Endothelial cell of umbilical vein (primary cell): ENCODE data around the gene MSH3. TPM values are rescaled to one million over a fixed set of nuclear protein-coding genes. Genes with fewer than 3 reads are reported as not detected.

Source experiments
- BruUV-seq: library from RNA; stranded (reverse); fragments of 400-500 nt; replicated peaks from 2 replicates; lab custom pipeline; 2021; lab: Mats Ljungman, UMichigan
- CTCF ChIA-PET: fragments of 300-600, 350-600 bp; sonication (Branson Sonifier 250); formaldehyde crosslinking; loops from one replicate; lab custom pipeline; 2021; ENCODE audit warnings: antibody characterized with exemption, inconsistent platforms; lab: Charles Lee
- POLR2A ChIA-PET: fragments of 300-600, 350-600 bp; sonication (Branson Sonifier 250); formaldehyde crosslinking; loops from one replicate; lab custom pipeline; 2021; ENCODE audit warnings: antibody characterized with exemption, inconsistent platforms; lab: Charles Lee
- DNase-seq: peaks from one replicate; pipeline ENCODE4 v3.0.0-alpha.2; 2011; ENCODE audit warnings: low read depth, low spot score
- FAIRE-seq: peaks from 2 replicates; lab custom pipeline; 2011; peaks lifted over from hg19 to GRCh38; lab: Jason Lieb, UNC
- H2AFZ ChIP-seq: 2 replicates; pipeline ENCODE4 v1.6.0; 2012; ENCODE audit warnings: low read depth, low read length, control low read depth, inconsistent platforms
- H3K27ac ChIP-seq: 2 replicates; pipeline ENCODE4 v1.5.1; 2011; ENCODE audit warnings: low read depth, mild to moderate bottlenecking, control low read depth, low read length, moderate library complexity; ENCODE audit not compliant: insufficient read depth
- H3K27me3 ChIP-seq, 2 experiments: 2 replicates each; pipeline versions ENCODE4 v1.6.0 to v1.6.1; 2011; ENCODE audit warnings: low read length in 2 of 2, mixed read lengths in 1 of 2; ENCODE audit not compliant: control insufficient read depth in 2 of 2, insufficient read depth in 2 of 2
- H3K36me3 ChIP-seq, 2 experiments: 2 replicates in 1 of 2; 3 replicates in 1 of 2; pipeline ENCODE4 v1.5.1; 2011; ENCODE audit warnings: low read length in 2 of 2, mild to moderate bottlenecking in 1 of 2, moderate library complexity in 1 of 2; ENCODE audit not compliant: control insufficient read depth in 2 of 2, insufficient read depth in 2 of 2; ENCODE audit errors: extremely low read depth in 1 of 2
- H3K4me1 ChIP-seq: 3 replicates; pipeline ENCODE4 v1.5.1; 2011; ENCODE audit warnings: mild to moderate bottlenecking, low read length; ENCODE audit not compliant: control insufficient read depth, insufficient read depth; ENCODE audit errors: extremely low read depth
- H3K4me2 ChIP-seq: 2 replicates; pipeline ENCODE4 v1.6.1; 2011; ENCODE audit warnings: low read length, control low read depth, mixed read lengths; ENCODE audit not compliant: insufficient read depth
- H3K4me3 ChIP-seq, 3 experiments: fragments of 200-600 bp in 1 of 3; sonication (generic), shearing (Covaris generic) in 1 of 3; replicated peaks in 1 of 3; 2 replicates each; pipeline ENCODE4 v1.5.1; 2011 to 2016; ENCODE audit warnings: control low read depth in 3 of 3, low read length in 3 of 3, mild to moderate bottlenecking in 2 of 3, inconsistent platforms in 1 of 3, low read depth in 1 of 3, moderate library complexity in 1 of 3; ENCODE audit not compliant: insufficient read depth in 1 of 3
- H3K79me2 ChIP-seq: 2 replicates; pipeline ENCODE4 v1.6.0; 2012; ENCODE audit warnings: low read length, inconsistent platforms; ENCODE audit not compliant: control insufficient read depth, insufficient read depth
- H3K9ac ChIP-seq: replicated peaks from 2 replicates; pipeline ENCODE3; 2011; ENCODE audit warnings: low read length, control low read depth; ENCODE audit not compliant: insufficient read depth; ENCODE audit errors: extremely low read depth
- H3K9me1 ChIP-seq: replicated peaks from 3 replicates; pipeline ENCODE4 v1.6.0; 2011; ENCODE audit warnings: mild to moderate bottlenecking, low read length; ENCODE audit not compliant: control insufficient read depth, insufficient read depth; ENCODE audit errors: extremely low read depth
- H3K9me3 ChIP-seq: replicated peaks from 2 replicates; pipeline ENCODE4 v1.5.1; 2012; ENCODE audit warnings: low read length, inconsistent platforms; ENCODE audit not compliant: control insufficient read depth, insufficient read depth
- H4K20me1 ChIP-seq: replicated peaks from 2 replicates; pipeline ENCODE3; 2011; ENCODE audit warnings: mild to moderate bottlenecking, low read length; ENCODE audit not compliant: control insufficient read depth, insufficient read depth; ENCODE audit errors: extremely low read depth
- CTCF ChIP-seq, 2 donors: IDR thresholded peaks; 1 replicate in 1 of 2; 2 replicates in 1 of 2; pipeline ENCODE4 v1.5.1; 2011; ENCODE audit warnings: low read length in 2 of 2, mild to moderate bottlenecking in 2 of 2, moderate library complexity in 2 of 2, control low read depth in 1 of 2, inconsistent platforms in 1 of 2, low read depth in 1 of 2; ENCODE audit not compliant: insufficient read depth in 1 of 2; ENCODE audit errors: extremely low read depth in 1 of 2
- EZH2 ChIP-seq: IDR thresholded peaks from 2 replicates; pipeline ENCODE4 v1.6.1; 2012; ENCODE audit warnings: borderline replicate concordance, low read depth, mild to moderate bottlenecking, moderate library complexity, low read length, inconsistent platforms; ENCODE audit not compliant: severe bottlenecking
- FOS ChIP-seq: IDR thresholded peaks from 2 replicates; pipeline ENCODE4 v1.6.1; 2011; ENCODE audit warnings: mild to moderate bottlenecking, low read length, moderate library complexity, borderline replicate concordance; ENCODE audit not compliant: insufficient read depth
- GATA2 ChIP-seq: IDR thresholded peaks from 2 replicates; pipeline ENCODE4 v1.7.0; 2011; ENCODE audit warnings: low read depth, mild to moderate bottlenecking, moderate library complexity, mixed read lengths, low read length; ENCODE audit not compliant: insufficient read length, insufficient read depth
- JUN ChIP-seq: IDR thresholded peaks from 2 replicates; pipeline ENCODE4 v1.6.1; 2011; ENCODE audit warnings: borderline replicate concordance, low read depth; ENCODE audit not compliant: insufficient read length, insufficient read depth
- MYC ChIP-seq: IDR thresholded peaks from one replicate; pipeline ENCODE4 v1.6.1; 2011; ENCODE audit warnings: mild to moderate bottlenecking, low read depth, low read length
- POLR2A ChIP-seq: IDR thresholded peaks from 2 replicates; pipeline ENCODE4 v1.6.1; 2012; ENCODE audit warnings: low read depth, mild to moderate bottlenecking, control low read depth, low read length
- POLR2AphosphoS5 ChIP-seq: IDR thresholded peaks from 2 replicates; pipeline ENCODE4 v1.6.1; 2012; ENCODE audit warnings: low read depth, mild to moderate bottlenecking, control low read depth, low read length, moderate library complexity; ENCODE audit not compliant: insufficient read depth
- dilution Hi-C: fragments of 300-500 bp; cut with MboI; formaldehyde crosslinking; loops from one replicate; pipeline ENCODE4 v1.15.0; 2019; ENCODE audit warnings: low sequenced_read_pairs; ENCODE audit not compliant: extremely low pct_ligation_motif_present
- intact Hi-C: fragments of 100-400 bp; cut with micrococcal nuclease; formaldehyde crosslinking; loops from one replicate; pipeline ENCODE4 v1.10.0; 2022
- polyA plus RNA-seq, 4 experiments: library from polyadenylated mRNA; depleted of rRNA in 3 of 4; stranded (reverse) in 3 of 4; unstranded in 1 of 4; fragments of >200 nt; gene quantifications; 2 replicates each; pipeline versions ENCODE4 v1.2.1 to v1.2.3, GENCODE V29; 2011 to 2012; ENCODE audit warnings: missing spikeins in 1 of 4
- total RNA-seq: library from RNA; stranded (reverse); gene quantifications from 2 replicates; pipeline ENCODE4 v1.2.3, GENCODE V29; 2021
- TF ChIP-seq, protein P1 (sequence below): IDR thresholded peaks from 2 replicates; pipeline ENCODE4 v1.6.1; 2011; ENCODE audit not compliant: insufficient read depth, insufficient read length

Gene MSH3
- total and polyA plus RNA-seq, 2 donors (not counting 3 experiments of a cell fraction or from before 2014, with no cell fraction given) = 2.0 to 13.0 TPM

- Histone ChIP-seq H3K27me3 (no peaks in the 10 kb centered on the region), H3K9me1 (no peaks in the 10 kb centered on the region), H3K9me3 (no peaks in the 10 kb centered on the region), H3K36me3 (no peaks in the 10 kb centered on the region), H3K27ac (no peak overlapping the region), H3K4me1 (no peaks in the 10 kb centered on the region), H3K79me2 (no peaks in the 10 kb centered on the region), H3K4me2 (no peak overlapping the region), H4K20me1 (no peaks in the 10 kb centered on the region), H2AFZ (no peak overlapping the region), H3K9ac (no peak overlapping the region), H3K4me3 (no peak overlapping the region)
- TF ChIP-seq CTCF (IDR thresholded peaks at IDR 0.05; ENCODE audit: extremely low read depth in 1 of 2, insufficient read depth in 1 of 2, low read depth in 1 of 2, low read length in 2 of 2) (no peak), FOS (no peak), EZH2 (no peak), GATA2 (no peak), POLR2AphosphoS5 (no peak), JUN (no peak), MYC (no peak), POLR2A (no peak)
- TF ChIP-seq, protein P1, sequence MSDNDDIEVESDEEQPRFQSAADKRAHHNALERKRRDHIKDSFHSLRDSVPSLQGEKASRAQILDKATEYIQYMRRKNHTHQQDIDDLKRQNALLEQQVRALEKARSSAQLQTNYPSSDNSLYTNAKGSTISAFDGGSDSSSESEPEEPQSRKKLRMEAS = no peak
- dilution Hi-C loops = no loop called here
- DNase-seq (no peak), FAIRE-seq (no peak)
- ChIA-PET POLR2A (no interaction called here), CTCF (no interaction called here)
- BruUV-seq = no TSS peak
- intact Hi-C loops = no loop called here
Measured at GRCh38 chr5:80780024-80780423, 125.6 kb downstream of the MSH3 start.
